GM21737 (cell line): ENCODE measurements around the gene TMEM163.

Experiments
- ATAC-seq: cut with Tn5 transposase; IDR thresholded peaks from one replicate; pipeline ENCODE4 v1.9.1; 2021; ENCODE audit warnings: mild to moderate bottlenecking, moderate library complexity; ENCODE audit not compliant: unreplicated experiment

Gene TMEM163

DNA sequence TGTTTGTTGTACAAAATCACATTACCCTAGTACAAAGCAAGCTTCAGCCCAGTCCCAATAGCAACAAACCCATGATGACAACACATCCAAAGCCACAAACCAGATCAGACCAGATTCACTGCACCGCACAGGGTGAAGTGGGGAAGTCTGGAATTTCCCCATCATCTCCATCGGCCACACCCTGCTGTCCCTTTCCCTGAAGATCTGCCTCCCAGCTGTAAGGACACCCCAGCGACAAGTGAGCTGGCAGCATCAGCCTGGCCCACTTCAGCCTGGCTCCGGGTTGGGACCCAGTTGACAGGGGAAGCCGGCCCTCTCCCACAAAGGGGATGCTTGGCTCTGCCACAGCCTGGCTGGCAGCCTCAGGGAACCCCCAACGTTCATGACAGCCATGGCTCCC, 257.3 kb downstream of the TMEM163 start:
- ATAC-seq: no peak

DNA sequence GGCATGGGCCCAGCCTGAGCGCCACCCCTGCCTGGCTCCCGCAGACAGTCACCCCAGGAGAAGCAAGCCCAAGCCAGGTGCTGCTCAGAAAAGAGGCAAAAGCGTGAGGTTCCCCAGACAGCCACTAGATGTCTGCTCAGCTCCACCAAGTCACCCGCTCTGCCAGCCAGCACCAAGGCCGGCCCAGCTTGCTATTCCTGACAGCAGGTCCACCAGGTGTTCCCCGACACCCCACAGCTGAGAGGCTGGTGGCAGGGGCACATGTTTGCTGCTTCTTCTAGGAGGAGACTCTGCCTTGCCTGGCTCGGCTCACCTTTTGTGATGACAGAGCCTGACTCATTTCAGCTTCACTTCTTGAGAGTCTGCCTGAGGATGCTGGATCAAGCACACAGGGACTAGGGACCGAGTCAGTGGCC, 258.2 kb downstream of the TMEM163 start:
- ATAC-seq: no peak

DNA sequence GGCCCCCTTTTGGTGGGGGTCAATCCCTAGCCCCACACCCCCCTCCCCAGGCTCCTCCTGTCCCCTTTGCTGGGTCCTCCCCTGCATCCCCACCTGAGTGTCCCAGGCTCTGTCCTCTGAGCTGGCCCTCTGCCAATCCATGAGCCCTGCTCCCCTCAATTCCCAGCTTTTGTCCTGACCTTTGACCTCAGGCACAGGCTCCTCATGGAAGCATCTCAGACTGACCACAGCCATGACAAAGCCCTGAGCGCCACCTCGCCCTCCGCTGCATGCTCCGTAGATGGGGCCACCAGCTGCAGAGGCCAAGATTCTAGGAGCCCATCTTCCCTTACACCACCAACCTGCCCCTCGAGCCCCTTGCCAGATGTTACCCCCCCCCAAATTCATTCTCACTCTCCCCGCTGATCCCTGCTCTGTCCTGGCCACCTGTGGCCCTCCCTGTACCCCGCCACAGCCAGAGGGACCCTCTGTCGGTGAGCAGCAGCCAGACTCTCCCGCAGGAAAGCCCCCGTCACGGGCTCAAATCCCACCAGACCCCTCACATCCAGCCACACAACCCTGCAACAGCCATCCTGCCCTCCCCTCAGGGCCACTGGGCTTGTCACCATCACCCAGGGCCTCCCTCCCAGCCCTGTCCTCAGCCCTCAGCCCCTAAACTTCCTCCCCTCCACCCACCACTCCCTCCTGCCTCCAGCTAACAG, 258.9 kb downstream of the TMEM163 start:
- no peak for ATAC-seq

DNA sequence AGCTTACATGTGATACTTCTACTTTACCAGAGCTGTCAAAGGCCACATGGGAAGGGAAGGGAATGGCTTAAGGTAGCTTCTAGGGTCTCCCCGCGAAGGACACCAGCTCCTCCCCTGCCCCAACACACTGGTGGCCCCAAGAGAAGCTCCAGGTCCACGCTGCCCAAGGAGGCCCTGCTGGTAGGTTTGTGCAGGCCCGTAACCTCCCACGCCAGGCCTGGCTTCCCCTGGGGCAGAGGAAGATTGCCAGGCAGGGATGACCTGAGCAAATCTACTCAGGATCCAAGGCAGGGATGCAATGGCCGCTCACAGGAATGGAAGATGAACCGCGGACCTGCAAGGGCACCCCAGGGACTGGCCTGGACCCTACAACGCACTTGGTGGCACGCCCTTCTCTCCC, 259.9 kb downstream of the TMEM163 start:
- ATAC-seq: no peak

DNA sequence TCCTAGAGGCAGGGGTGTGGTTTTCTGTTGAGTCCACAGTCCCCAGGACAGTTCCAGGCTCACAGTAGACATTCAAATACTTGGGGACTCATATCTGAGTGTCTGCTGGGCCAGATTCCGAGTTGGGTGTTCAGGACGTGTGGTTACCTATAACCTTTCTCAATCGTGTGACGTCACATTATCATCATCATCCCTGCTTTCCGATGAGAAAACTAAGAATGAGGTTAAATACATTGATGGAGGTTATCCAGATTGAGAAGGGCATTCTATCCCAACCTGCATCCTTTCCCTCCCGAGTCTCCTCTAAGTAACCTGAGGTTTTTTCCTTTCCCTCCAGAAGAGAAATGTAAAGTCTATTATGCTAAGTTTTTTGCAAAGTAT, 260.3 kb downstream of the TMEM163 start:
- no peak for ATAC-seq

DNA sequence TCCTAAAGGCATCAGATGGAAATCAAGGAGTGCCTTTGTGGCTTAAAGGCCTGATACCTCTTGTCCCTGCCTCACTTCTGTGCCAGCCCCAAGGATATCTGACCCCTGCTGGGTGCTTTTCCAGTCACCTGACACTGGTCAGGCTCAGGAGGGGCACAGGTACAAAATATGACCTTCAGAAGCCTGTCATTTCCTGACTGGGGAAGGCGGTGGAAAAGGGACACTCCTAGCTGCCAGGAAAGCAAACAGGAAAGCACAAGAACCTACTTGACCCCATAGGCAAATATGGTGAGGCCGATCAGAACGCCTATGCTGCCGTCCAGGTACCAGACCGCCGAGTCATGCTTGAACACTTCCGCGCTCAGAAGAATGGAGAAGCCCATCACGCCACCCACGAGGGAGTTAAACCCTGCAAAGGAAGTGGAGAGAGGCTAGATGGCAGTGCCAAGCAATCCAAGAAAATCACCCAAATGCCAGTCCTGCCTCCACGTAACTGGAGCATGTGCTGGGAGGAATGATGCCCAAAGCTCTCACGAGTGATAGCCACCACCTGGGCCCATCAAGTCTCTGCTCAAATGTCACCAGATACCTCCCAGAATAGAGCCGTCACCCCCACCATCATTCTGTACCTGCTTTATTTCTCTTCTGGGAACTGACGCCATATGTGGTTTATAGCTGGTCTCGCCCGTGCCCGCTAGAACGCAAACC, 260.9 kb downstream of the TMEM163 start:
- ATAC-seq: no peak

DNA sequence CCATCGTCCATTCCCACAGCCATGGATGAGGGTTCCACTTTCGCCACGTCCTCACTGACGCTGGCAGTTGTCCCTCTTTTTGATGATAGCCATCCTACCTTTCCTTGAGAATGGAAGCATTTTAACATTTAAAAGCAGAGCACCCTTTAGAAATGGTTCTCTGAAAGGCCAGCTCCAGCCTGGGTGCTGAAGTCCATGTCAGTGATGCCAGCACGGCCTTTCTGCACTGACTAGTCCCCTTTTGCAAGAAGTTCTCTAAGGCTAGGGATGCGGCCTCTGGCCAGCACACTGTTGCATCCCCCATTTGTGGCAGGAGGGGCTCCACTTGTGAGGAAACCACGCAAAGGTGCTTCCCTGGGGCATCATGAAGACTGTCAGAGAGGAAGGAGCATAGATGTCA, 261.4 kb downstream of the TMEM163 start:
- no peak for ATAC-seq

DNA sequence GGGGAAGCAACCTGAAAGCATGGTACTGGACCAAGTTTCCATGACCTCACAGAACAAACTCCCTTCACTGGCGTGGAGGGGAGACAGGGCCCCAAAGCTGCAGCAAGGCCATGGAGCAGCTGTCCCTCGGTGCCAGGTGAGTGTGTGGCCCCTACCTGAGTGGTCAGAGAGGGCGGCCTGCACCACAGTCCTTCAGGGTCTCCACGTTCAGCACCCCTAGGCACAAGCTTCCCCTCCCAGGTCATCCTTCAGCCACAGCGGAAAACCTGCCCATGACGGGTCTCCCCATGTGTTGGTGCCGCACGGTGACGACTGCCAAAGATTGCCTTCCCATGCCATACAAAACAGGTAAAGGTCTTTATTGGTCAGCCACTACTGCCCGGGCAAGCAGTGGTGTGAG, 263.4 kb downstream of the TMEM163 start:
- ATAC-seq: no peak

DNA sequence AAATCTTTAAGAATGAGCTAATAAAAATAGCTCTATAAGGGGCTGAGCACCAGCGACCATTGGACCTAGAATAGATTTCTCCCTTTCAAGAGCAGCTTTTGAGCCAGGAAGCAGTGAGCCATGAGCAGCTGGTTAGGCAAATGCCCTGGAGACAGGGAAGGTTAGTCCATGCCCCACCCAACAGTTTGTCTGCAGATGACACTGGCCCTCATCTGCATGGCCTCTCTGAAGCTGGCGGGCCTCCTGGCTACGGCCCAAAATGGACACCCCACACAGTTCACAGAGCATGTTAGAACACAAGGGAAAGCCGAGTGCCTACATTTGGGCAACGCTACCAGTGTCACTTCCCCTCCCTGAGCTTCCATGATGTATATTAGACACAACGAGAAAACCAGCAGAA, 263.9 kb downstream of the TMEM163 start:
- ATAC-seq: no peak

DNA sequence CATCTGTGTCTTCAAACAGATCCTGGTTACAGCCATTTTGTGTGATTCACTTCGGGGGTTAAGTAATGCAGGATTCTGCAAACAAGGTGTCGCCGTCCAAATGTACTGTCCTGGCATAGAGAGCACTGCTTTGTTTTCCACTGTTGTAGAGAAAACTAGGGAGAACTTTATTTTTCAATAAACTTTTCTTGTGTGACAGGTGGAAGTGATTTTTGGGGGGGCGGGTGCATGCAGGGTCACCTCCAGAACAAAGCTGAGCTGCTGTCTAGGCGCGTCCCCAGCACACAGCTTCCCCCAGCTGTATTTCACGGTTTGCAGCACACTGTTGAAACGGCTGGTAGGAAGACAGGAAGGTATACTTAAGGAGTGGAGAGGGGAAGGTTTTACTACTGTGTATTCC, 264.4 kb downstream of the TMEM163 start:
- ATAC-seq: no peak

DNA sequence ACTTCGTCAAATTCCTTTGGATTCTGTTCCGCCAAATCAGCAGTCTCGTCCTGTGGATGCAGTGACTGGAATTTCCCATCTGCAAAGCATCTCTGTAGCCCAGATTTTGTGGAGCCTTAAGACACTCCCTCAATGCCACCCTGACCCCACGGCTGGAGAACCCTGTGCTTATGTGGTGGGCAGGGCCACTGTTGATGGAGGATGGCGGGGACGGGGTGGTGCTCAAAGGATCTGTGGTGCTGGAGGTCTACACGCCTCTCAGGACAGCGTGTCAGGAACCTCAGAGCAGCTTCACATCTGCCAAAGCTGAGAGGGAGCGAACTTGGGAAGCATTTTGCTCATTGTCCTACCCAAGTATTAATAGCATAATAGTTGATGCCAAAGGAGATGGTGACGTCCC, 264.8 kb downstream of the TMEM163 start:
- no peak for ATAC-seq

DNA sequence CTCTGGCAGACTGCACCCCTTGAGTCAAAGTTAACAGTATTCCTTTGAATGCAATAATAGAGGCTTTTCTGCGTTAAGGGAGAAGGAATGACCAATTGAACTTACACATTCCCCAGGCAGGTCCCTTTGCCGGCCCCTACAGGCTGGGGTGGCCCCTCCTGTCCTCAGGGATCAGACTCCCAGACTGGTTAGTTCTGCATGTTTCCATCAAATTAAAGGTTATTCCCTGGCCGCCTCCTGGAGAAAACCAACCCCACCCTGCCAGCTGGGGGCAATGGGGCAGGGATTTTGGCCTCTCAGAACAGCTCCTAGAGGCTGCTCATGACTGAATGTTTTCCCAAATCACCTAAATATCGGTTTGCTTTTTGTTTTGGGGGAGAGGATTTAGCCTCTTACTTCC, 265.3 kb downstream of the TMEM163 start:
- ATAC-seq: no peak

DNA sequence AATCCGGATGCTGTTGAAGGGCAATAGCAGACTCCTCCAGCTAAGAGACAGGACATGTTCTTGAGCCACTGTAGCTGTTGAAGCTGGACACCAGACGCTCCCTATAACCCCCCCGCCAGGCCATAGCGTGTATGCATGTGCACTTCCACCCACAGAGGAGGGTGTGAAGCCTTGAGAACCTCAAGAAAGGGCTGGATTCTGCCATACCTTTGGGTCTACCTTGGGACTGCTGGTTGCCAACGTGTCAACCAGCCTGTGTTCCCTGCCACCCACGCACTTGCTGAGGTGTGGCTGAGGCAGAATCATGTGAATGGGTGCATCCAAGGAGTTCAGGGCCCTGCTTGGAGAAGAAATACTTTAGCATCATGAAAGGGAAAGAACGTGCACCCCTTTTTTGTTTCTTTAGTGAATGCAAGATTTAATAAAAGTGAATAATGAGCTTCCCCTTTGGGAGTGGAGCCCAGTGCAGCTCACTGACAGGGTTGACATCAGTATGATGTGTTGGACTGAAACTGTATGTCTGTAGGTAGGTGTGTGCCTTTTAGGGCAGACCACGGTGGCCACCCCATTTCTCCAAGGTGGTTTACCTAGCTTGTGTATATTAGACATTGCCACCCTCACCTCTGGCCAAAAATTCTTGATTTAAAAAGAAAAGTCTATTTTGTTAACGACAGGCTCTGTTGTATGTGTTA, 266.6 kb downstream of the TMEM163 start:
- no peak for ATAC-seq

DNA sequence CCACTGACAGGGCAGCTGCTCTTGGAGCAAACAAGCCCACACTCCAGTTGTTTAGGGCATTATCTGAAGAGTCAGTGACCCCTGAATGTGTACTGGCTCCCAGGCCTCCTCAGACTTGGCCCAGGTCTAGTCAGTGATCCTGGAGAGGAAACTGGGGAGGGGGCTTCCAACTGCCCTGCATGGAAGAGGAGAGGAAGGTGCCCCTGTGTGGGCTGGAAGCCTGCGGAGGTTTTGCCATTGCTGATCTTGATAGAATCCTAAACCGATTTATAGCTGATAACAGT, 267.5 kb downstream of the TMEM163 start:
- no peak for ATAC-seq

DNA sequence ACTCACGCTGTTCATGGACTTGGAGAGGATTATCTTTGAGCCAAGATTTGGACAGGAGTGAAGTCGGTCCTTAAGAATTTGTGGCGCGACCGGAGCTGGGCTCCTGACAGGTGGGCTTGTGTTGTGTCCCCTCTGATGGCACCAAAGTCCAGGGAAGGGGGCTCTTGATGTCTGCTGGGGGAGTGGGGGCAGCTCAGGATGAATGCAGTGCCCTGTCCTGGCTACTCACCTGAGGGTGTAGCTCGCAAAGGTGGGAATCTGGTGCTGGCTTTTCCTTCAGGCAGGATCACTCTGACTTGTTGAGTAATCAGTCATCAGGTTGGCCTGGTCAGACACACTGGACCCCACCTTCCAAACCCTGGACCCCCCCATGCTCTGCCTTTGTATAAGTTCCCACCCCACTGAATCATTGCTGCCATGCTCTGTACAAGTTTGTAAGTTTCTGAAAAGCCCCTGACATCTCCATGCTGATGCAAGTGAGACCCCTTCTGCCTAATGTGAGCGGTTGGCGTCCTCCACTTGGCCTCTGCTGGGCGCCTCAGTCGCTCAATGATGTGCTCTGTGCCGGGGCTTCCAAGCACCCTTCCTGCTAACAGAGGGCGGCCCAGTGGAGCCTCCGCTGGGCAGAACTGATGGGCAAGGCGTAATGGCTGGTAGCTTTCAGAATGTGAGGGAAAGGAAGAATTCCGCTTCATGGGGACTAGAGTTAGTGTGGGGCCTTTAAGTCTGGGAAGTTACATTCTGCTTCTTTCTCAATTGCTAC, 268.9 kb downstream of the TMEM163 start:
- no peak for ATAC-seq

DNA sequence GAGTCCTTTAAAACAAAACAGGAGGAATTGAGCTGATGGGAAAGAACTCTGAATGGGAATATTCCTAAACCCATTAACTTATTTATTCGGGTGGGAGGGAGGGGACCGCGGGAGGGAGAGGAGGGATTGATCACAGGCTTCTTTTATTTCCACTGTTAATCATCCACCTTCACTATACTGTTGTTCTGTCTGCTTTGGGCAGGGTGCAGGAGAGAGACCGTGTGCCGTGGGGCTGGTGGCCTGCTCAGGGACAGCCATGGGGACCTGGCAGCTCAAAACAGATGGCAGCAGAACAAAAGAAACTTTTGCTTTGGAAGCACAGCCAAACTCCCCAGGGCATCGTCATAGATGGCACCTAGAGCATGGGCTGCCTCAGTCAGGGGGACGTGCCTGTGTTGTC, 269.6 kb downstream of the TMEM163 start:
- ATAC-seq: no peak

DNA sequence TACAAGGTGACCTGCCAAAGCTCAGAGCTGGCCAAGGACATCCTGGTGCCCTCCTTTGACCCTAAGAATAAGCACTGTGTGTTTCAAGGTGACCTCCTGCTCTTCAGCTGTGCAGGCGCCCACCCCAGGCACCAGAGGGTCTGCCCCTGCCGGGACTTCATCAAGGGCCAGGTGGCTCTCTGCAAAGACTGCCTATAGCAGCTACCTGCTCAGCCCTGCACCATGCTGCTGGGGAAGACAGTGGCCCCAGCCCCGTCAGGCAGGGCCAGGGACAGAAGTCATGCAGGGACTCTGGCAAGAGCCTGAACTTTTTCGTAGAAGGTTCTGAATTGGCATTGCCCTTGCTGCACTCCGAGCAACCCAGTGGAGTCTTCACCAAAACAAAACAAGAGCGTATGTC, 270.1 kb downstream of the TMEM163 start:
- ATAC-seq: no peak

DNA sequence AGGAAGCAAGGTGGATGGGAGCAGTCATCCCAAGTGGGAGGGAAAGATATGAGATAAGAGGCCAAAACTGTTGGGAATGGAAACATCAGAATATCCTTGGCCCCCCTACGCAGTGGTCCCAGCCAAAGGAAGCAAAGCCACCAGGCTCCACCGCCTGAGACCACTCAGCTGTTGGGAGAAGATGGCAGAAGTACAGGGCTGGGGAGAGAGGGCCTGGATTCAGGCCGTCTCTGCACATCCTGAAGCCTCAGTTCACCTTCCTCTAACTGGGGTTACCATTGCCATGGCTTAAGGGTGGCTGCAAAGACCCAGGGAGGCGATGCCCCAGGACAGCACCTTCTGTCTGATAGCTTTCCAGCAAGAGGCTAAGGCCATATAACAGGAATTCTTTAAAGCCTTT, 271.1 kb downstream of the TMEM163 start:
- no peak for ATAC-seq

DNA sequence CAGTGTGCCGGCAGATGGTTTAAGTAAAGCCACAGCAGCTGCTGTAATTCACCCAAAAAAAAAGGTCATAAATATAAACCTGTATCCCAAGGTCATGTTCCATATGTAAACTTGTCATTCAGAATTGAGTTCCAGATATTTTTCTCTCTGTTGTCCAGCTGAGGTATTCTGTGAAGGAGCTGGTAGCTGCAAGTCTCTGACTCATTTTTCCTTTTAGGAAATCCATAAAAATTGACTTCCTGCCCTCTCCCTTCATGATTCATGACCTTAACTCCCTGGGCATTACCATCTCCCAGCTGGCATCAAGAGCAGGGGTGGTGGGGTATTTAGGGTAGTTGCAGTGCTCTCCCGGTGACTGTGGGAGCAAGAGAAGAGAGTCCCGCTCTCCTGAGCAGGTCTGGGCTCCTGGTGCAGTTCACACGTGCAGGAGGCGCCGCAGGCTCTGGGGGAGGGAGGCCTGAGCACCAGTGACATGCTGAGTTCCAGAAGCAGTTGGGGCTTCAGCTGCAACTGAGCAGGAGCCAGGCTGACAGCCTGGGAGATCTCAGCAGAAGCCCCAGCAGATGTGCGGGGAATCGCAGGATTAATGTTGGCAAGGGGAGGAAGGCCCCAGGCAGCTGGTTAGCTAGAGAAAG, 272.3 kb downstream of the TMEM163 start:
- ATAC-seq: no peak

DNA sequence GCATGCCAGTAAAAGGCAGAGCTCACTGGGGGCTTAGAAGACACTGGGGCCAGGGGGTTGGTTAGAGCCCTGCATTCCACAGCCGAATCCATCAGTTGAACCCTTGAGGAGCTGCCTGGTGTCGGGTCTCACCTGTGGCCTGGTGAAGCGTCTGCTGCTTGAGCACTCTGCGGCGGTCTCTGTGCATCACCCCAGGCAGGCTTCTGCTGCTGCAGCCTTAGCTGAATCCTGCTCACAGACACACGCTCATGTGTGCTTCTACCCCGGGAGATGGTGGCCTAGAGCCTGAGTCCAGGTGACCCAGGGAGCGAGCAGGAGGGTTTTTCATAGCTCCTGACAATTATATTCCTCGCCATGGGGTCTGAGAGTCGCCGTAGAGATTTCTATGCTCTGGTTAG, 272.8 kb downstream of the TMEM163 start:
- ATAC-seq: no peak

DNA sequence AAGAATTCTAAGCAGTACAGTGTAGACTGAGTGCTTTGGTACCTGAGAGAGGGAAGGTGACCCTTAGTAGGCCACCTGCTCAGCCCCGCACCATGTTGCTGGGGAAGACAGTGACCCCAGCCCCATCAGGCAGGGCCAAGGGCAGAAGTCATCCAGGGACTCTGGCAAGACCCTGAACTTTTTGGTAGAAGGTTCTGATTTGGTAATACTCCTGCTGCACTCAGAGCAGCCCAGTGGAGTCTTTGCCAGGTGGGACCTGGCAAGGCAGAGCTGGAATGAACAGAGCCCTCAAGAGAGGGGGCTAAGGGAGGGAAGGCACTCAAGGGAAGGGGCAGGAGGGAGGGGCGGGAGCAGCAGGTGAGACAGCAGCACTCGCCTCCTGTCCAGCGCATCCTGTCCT, 273.7 kb downstream of the TMEM163 start:
- no peak for ATAC-seq
